HepG2 (cell line): ENCODE results near the gene SLC7A8. TPM values are rescaled to one million over a fixed set of nuclear protein-coding genes. Genes with fewer than 3 reads are reported as not detected.

ENCODE experiments used
- ATF4 ChIP-seq, 2 experiments: fragments of 450-650 bp in 1 of 2; sonication (generic) in 1 of 2; formaldehyde crosslinking; IDR thresholded peaks; 2 replicates each; pipeline versions ENCODE4 v1.5.0 to v1.8.0; 2020 to 2022; ENCODE audit warnings: mild to moderate bottlenecking in 1 of 2, missing genetic modification reagents in 1 of 2
- DR1 ChIP-seq: sonication (generic); formaldehyde crosslinking; IDR thresholded peaks from 2 replicates; pipeline ENCODE4 v1.8.0; 2021; ENCODE audit warnings: mild to moderate bottlenecking, missing genetic modification reagents, inconsistent platforms
- FOXA1 ChIP-seq, 2 experiments: fragments of 450-650 bp in 1 of 2; sonication (generic) in 1 of 2; formaldehyde crosslinking in 1 of 2; IDR thresholded peaks; 2 replicates each; pipeline versions ENCODE4 v1.4.0 to v1.6.1; 2016 to 2020; ENCODE audit warnings: missing genetic modification reagents in 1 of 2
- FUBP1 ChIP-seq: sonication (generic); formaldehyde crosslinking; IDR thresholded peaks from 2 replicates; pipeline ENCODE4 v1.5.1; 2020; ENCODE audit warnings: missing genetic modification reagents, mild to moderate bottlenecking, borderline replicate concordance
- HMGA1 ChIP-seq: sonication (generic); formaldehyde crosslinking; conservative IDR thresholded peaks from 2 replicates; pipeline ENCODE4 v1.4.0; 2020; ENCODE audit warnings: missing genetic modification reagents
- HNF1A ChIP-seq, 2 experiments: sonication (generic) in 1 of 2; formaldehyde crosslinking in 1 of 2; IDR thresholded peaks; 2 replicates each; pipeline versions ENCODE4 v1.4.0 to v1.6.1; 2016 to 2020; ENCODE audit warnings: borderline replicate concordance in 1 of 2, low read depth in 1 of 2, mild to moderate bottlenecking in 1 of 2, missing genetic modification reagents in 1 of 2
- HNRNPL ChIP-seq: fragments of 200-400 bp; formaldehyde crosslinking; IDR thresholded peaks from 2 replicates; pipeline ENCODE4 v1.6.1; 2017; ENCODE audit warnings: mild to moderate bottlenecking, low read depth, low read length
- KLF16 ChIP-seq, 2 experiments: sonication (generic) in 1 of 2; formaldehyde crosslinking in 1 of 2; IDR thresholded peaks; 2 replicates each; pipeline versions ENCODE4 v1.6.1 to v1.8.0; 2016 to 2023; ENCODE audit warnings: missing genetic modification reagents in 2 of 2, missing compliant biosample characterization in 1 of 2
- NFATC3 ChIP-seq: sonication (generic); formaldehyde crosslinking; IDR thresholded peaks from 2 replicates; pipeline ENCODE4 v1.5.1; 2020; ENCODE audit warnings: mild to moderate bottlenecking, missing genetic modification reagents
- PAX8 ChIP-seq: sonication (generic); formaldehyde crosslinking; IDR thresholded peaks from 2 replicates; pipeline ENCODE4 v1.8.0; 2022; ENCODE audit warnings: mild to moderate bottlenecking, missing genetic modification reagents, borderline replicate concordance
- SKIL ChIP-seq: sonication (generic); formaldehyde crosslinking; IDR thresholded peaks from 2 replicates; pipeline ENCODE4 v1.8.0; 2022; ENCODE audit warnings: missing genetic modification reagents, mild to moderate bottlenecking, moderate library complexity, borderline replicate concordance
- SNAPC5 ChIP-seq: sonication (generic); formaldehyde crosslinking; IDR thresholded peaks from 2 replicates; pipeline ENCODE4 v1.8.1; 2023; ENCODE audit warnings: mild to moderate bottlenecking, missing genetic modification reagents, borderline replicate concordance
- TBX2 ChIP-seq: sonication (generic); formaldehyde crosslinking; IDR thresholded peaks from 2 replicates; pipeline ENCODE4 v1.5.0; 2020; ENCODE audit warnings: missing genetic modification reagents, mild to moderate bottlenecking, borderline replicate concordance
- ZBTB38 ChIP-seq: sonication (generic); formaldehyde crosslinking; IDR thresholded peaks from 2 replicates; pipeline ENCODE4 v1.5.1; 2020; ENCODE audit warnings: mild to moderate bottlenecking, missing genetic modification reagents
- ZKSCAN8 ChIP-seq: IDR thresholded peaks from 2 replicates; pipeline ENCODE4 v1.6.1; 2016; ENCODE audit warnings: borderline replicate concordance, missing genetic modification reagents, missing compliant biosample characterization
- ZMYM2 ChIP-seq: sonication (generic); formaldehyde crosslinking; IDR thresholded peaks from 2 replicates; pipeline ENCODE4 v1.8.0; 2022; ENCODE audit warnings: mild to moderate bottlenecking, missing genetic modification reagents
- ZNF235 ChIP-seq: sonication (generic); formaldehyde crosslinking; IDR thresholded peaks from 2 replicates; pipeline ENCODE4 v1.8.1; 2023; ENCODE audit warnings: mild to moderate bottlenecking, missing genetic modification reagents, borderline replicate concordance
- ZNF891 ChIP-seq: sonication (generic); formaldehyde crosslinking; IDR thresholded peaks from 2 replicates; pipeline ENCODE4 v1.5.0; 2020; ENCODE audit warnings: mild to moderate bottlenecking, missing genetic modification reagents
- polyA plus RNA-seq, 8 experiments: library from polyadenylated mRNA; depleted of rRNA in 3 of 8; stranded (reverse) in 7 of 8; unstranded in 1 of 8; fragments of >200 nt; fragmentation: Illumina TruSeq in 4 of 8; extraction: Trizol in 4 of 8; gene quantifications; 2 replicates each; pipeline versions ENCODE4 v1.2.1 to v1.2.3, GENCODE V29; 2011 to 2016; ENCODE audit warnings: low read depth in 4 of 8, missing spikeins in 1 of 8, mixed read lengths in 1 of 8; ENCODE audit not compliant: insufficient read depth in 1 of 8
- total RNA-seq, 5 experiments: library from RNA; depleted of rRNA; stranded (reverse); fragments of >200 nt; fragmentation: Illumina TruSeq; extraction: Trizol; gene quantifications; 2 replicates each; pipeline ENCODE4 v1.2.3, GENCODE V29; 2016; ENCODE audit warnings: low read depth in 1 of 5

The SLC7A8 gene
- total and polyA plus RNA-seq, 2 of the 13 experiments (the other 11 are each of a cell fraction or from before 2014, with no cell fraction given) = 0.25 TPM; not detected in 1

GRCh38 chr14:23120541-23121251, 62.8 kb downstream of the SLC7A8 start (continued):
- TF ChIP-seq FUBP1 (CRISPR knock-in tag) (peak; percentile 97; the same call in 1 of the 2 replicates), HNRNPL (no peak), ZNF891 (peak; percentile 43; the same call in 1 of the 2 replicates), TBX2 (CRISPR knock-in tag) (no peak), HMGA1 (CRISPR knock-in tag) (no peak), DR1 (CRISPR knock-in tag) (no peak), SKIL (no peak), HNF1A (IDR thresholded peaks at IDR 0.05; ENCODE audit: low read depth) (0 out of 2 replicates have a peak, but pooled peaks have one; percentile 6), HNF1A (CRISPR knock-in tag; IDR thresholded peaks at IDR 0.05; ENCODE audit: borderline replicate concordance) (no peak), KLF16 (CRISPR knock-in tag; IDR thresholded peaks at IDR 0.05) (peak in 1 of 2 experiments; percentile 91; a peak in 2 of 4 replicates), NFATC3 (CRISPR knock-in tag) (no peak), FOXA1 (IDR thresholded peaks at IDR 0.05) (no peak), FOXA1 (CRISPR knock-in tag; IDR thresholded peaks at IDR 0.05) (peak; percentile 72), PAX8 (CRISPR knock-in tag) (no peak), ZKSCAN8 (CRISPR knock-in tag) (peak; percentile 78), SNAPC5 (peak; percentile 74; the same call in 1 of the 2 replicates), ZNF235 (peak; percentile 49; the same call in 1 of the 2 replicates), ZBTB38 (0 out of 2 replicates have a peak, but pooled peaks have one; percentile 56), ZMYM2 (CRISPR knock-in tag) (no peak), ATF4 (CRISPR knock-in tag; IDR thresholded peaks at IDR 0.05) (no peak; a peak in 1 of 4 replicates)
